ENCODE results near the gene NUMA1.
A peak's percentile ranks its signal among the peaks of the same experiment; 100 is the strongest.

Gene NUMA1

GRCh38 chr11:72119198-72119597 is 38.9 kb upstream of the NUMA1 start:
- DNase-seq (ENCODE audit: low read depth in 1 of 2, low spot score in 1 of 2): peak; percentile 83 to 84
- Histone ChIP-seq H3K4me3 (replicated peaks; ENCODE audit: insufficient read depth, low read length) (no peak overlapping the region), H3K27ac (replicated peaks) (peak overlapping the region; percentile 84), H3K27me3 (ENCODE audit: insufficient read depth, poor library complexity, severe bottlenecking) (no peaks in the 10 kb centered on the region)
- no peak for TF ChIP-seq CTCF (IDR thresholded peaks at IDR 0.05; ENCODE audit: insufficient read depth, low read length)
- TF ChIP-seq GABPA (IDR thresholded peaks at IDR 0.05; ENCODE audit: low read depth): no peak
- no peak for TF ChIP-seq REST (IDR thresholded peaks at IDR 0.05; ENCODE audit: insufficient replicate concordance, low read depth)

- TF ChIP-seq CTCF (IDR thresholded peaks at IDR 0.05; ENCODE audit: insufficient read depth, low read length) (no peak), SPI1 (IDR thresholded peaks at IDR 0.05; ENCODE audit: borderline replicate concordance, low read depth) (no peak)
- no peak for DNase-seq (ENCODE audit: low read depth in 1 of 2, low spot score in 1 of 2)
- Histone ChIP-seq H3K27ac (replicated peaks) (peak overlapping the region; percentile 84), H3K4me3 (replicated peaks; ENCODE audit: insufficient read depth, low read length) (no peak overlapping the region), H3K27me3 (ENCODE audit: insufficient read depth, poor library complexity, severe bottlenecking) (no peaks in the 10 kb centered on the region)
Measured at GRCh38 chr11:72116019-72116755, 35.8 kb upstream of the NUMA1 start.

- no peak overlapping the region for H3K4me3 ChIP-seq (replicated peaks; ENCODE audit: insufficient read depth, low read length)
- H3K27me3 ChIP-seq (ENCODE audit: insufficient read depth, poor library complexity, severe bottlenecking): no peaks in the 10 kb centered on the region
- no peak for TF ChIP-seq SPI1 (IDR thresholded peaks at IDR 0.05; ENCODE audit: borderline replicate concordance, low read depth)
- DNase-seq (ENCODE audit: low read depth in 1 of 2, low spot score in 1 of 2): no peak
- no peak overlapping the region for H3K27ac ChIP-seq (replicated peaks)
Measured at GRCh38 chr11:72114570-72114969, 34.2 kb upstream of the NUMA1 start.

GRCh38 chr11:72112978-72113808 is 32.9 kb upstream of the NUMA1 start:
- no peak for DNase-seq (ENCODE audit: low read depth in 1 of 2, low spot score in 1 of 2)
- peak overlapping the region; percentile 40 for H3K4me3 ChIP-seq (replicated peaks; ENCODE audit: insufficient read depth, low read length)
- H3K27ac ChIP-seq (replicated peaks): peak overlapping the region; percentile 99
- no peaks in the 10 kb centered on the region for H3K27me3 ChIP-seq (ENCODE audit: insufficient read depth, poor library complexity, severe bottlenecking)
- no peak for TF ChIP-seq CTCF (IDR thresholded peaks at IDR 0.05; ENCODE audit: insufficient read depth, low read length)
- TF ChIP-seq SPI1 (IDR thresholded peaks at IDR 0.05; ENCODE audit: borderline replicate concordance, low read depth): no peak
- no peak for TF ChIP-seq GABPA (IDR thresholded peaks at IDR 0.05; ENCODE audit: low read depth)
- no peak for TF ChIP-seq REST (IDR thresholded peaks at IDR 0.05; ENCODE audit: insufficient replicate concordance, low read depth)
- no peak for TF ChIP-seq POLR2AphosphoS5 (IDR thresholded peaks at IDR 0.05; ENCODE audit: low read depth)

All from HL-60 (cell line).